Measurements from ENCODE around the gene SLC6A20. TPM values are rescaled to one million over a fixed set of nuclear protein-coding genes. Genes with fewer than 3 reads are reported as not detected.

The SLC6A20 gene
- polyA plus RNA-seq, 1 donor (not counting 4 experiments of a cell fraction or from before 2014, with no cell fraction given) = 0.34 TPM

GRCh38 chr3:45800611-45801010, 4.3 kb upstream of the SLC6A20 start:
- no peak overlapping the region for H2AFZ ChIP-seq (ENCODE audit: control insufficient read depth, low read length)
- H3K9me3 ChIP-seq (ENCODE audit: control insufficient read depth, low read depth, low read length) = no peaks in the 10 kb centered on the region
- no peaks in the 10 kb centered on the region for H4K20me1 ChIP-seq (ENCODE audit: control insufficient read depth, extremely low read depth, insufficient read depth, low read length)
- peaks cover 3% of the 10 kb centered on the region for H3K4me1 ChIP-seq (ENCODE audit: control insufficient read depth, extremely low read depth, insufficient read depth, low read length)
- TF ChIP-seq EZH2 (IDR thresholded peaks at IDR 0.05; ENCODE audit: low read length) (no peak), CTCF (optimal IDR thresholded peaks at IDR 0.05 in 1 of 3, IDR thresholded peaks at IDR 0.05 in 1 of 3, conservative IDR thresholded peaks at IDR 0.05 in 1 of 3; ENCODE audit: extremely low read depth in 1 of 3, insufficient read depth in 2 of 3, low read length in 3 of 3) (no peak)
- no peaks in the 10 kb centered on the region for H3K79me2 ChIP-seq (ENCODE audit: control insufficient read depth, insufficient read depth, low read length)
- FAIRE-seq = no peak
- no peak overlapping the region for H3K27ac ChIP-seq (ENCODE audit: control insufficient read depth, insufficient read depth, low read length)
- no peak overlapping the region for H3K4me2 ChIP-seq (ENCODE audit: control insufficient read depth, extremely low read depth, insufficient read depth, low read depth, low read length)
- H3K27me3 ChIP-seq (ENCODE audit: control insufficient read depth, extremely low read depth, insufficient read depth, low read length) = peaks cover 14% of the 10 kb centered on the region
- dilution Hi-C loops (cut with MboI; ENCODE audit: extremely low pct_ligation_motif_present, low sequenced_read_pairs) = no loop called here
- H3K9me1 ChIP-seq (ENCODE audit: control insufficient read depth, extremely low read depth, insufficient read depth, low read length) = no peaks in the 10 kb centered on the region
- H3K4me3 ChIP-seq (ENCODE audit: control insufficient read depth in 2 of 3, extremely low read depth in 1 of 3, insufficient read depth in 2 of 3, low read depth in 1 of 3, low read length in 3 of 3) = no peak overlapping the region
- no peaks in the 10 kb centered on the region for H3K36me3 ChIP-seq (ENCODE audit: control insufficient read depth in 2 of 2, extremely low read depth in 1 of 2, insufficient read depth in 2 of 2, low read length in 2 of 2)
- no peak for DNase-seq (ENCODE audit: low read depth, low spot score)
- H3K9ac ChIP-seq (ENCODE audit: control insufficient read depth, extremely low read depth, insufficient read depth, low read length) = no peak overlapping the region

- H3K9me1 ChIP-seq (ENCODE audit: control insufficient read depth, extremely low read depth, insufficient read depth, low read length) = no peaks in the 10 kb centered on the region
- peaks cover 3% of the 10 kb centered on the region for H3K4me1 ChIP-seq (ENCODE audit: control insufficient read depth, extremely low read depth, insufficient read depth, low read length)
- H3K79me2 ChIP-seq (ENCODE audit: control insufficient read depth, insufficient read depth, low read length) = no peaks in the 10 kb centered on the region
- H3K4me2 ChIP-seq (ENCODE audit: control insufficient read depth, extremely low read depth, insufficient read depth, low read depth, low read length) = no peak overlapping the region
- H3K36me3 ChIP-seq (ENCODE audit: control insufficient read depth in 2 of 2, extremely low read depth in 1 of 2, insufficient read depth in 2 of 2, low read length in 2 of 2) = no peaks in the 10 kb centered on the region
- no peaks in the 10 kb centered on the region for H4K20me1 ChIP-seq (ENCODE audit: control insufficient read depth, extremely low read depth, insufficient read depth, low read length)
- H2AFZ ChIP-seq (ENCODE audit: control insufficient read depth, low read length) = no peak overlapping the region
- H3K9ac ChIP-seq (ENCODE audit: control insufficient read depth, extremely low read depth, insufficient read depth, low read length) = no peak overlapping the region
- no peak for TF ChIP-seq CTCF (optimal IDR thresholded peaks at IDR 0.05 in 1 of 3, IDR thresholded peaks at IDR 0.05 in 1 of 3, conservative IDR thresholded peaks at IDR 0.05 in 1 of 3; ENCODE audit: extremely low read depth in 1 of 3, insufficient read depth in 2 of 3, low read length in 3 of 3)
- no peak for TF ChIP-seq EZH2 (IDR thresholded peaks at IDR 0.05; ENCODE audit: low read length)
- FAIRE-seq (no peak), DNase-seq (ENCODE audit: low read depth, low spot score) (no peak)
- H3K27me3 ChIP-seq (ENCODE audit: control insufficient read depth, extremely low read depth, insufficient read depth, low read length) = peaks cover 19% of the 10 kb centered on the region
- dilution Hi-C loops (cut with MboI; ENCODE audit: extremely low pct_ligation_motif_present, low sequenced_read_pairs) = no loop called here
- no peak overlapping the region for H3K27ac ChIP-seq (ENCODE audit: control insufficient read depth, insufficient read depth, low read length)
- H3K9me3 ChIP-seq (ENCODE audit: control insufficient read depth, low read depth, low read length) = no peaks in the 10 kb centered on the region
- H3K4me3 ChIP-seq (ENCODE audit: control insufficient read depth in 2 of 3, extremely low read depth in 1 of 3, insufficient read depth in 2 of 3, low read depth in 1 of 3, low read length in 3 of 3) = no peak overlapping the region
These were observed 3.2 kb upstream of the SLC6A20 start for GRCh38 chr3:45799586-45799985.

Measured in keratinocyte (primary cell).